Effector memory CD8-positive, alpha-beta T cell (primary cell): ENCODE data around the gene SEL1L.
"Not testable (repeated sequence)": the region's sequence is repeated elsewhere in the genome, so short reads cannot be mapped to it uniquely, and the experiment has no call there.

Source experiments
- ATAC-seq: fragments of 150-1000 bp; cut with Tn5 transposase; replicated peaks from 2 replicates; pipeline ENCODE4 v1.10.0; 2021; ENCODE audit warnings: mild to moderate bottlenecking, moderate library complexity
- DNase-seq, 3 experiments: peaks; one replicate each; pipeline ENCODE4 v3.0.0; 2021
- H3K27ac Mint-ChIP-seq, 2 donors: one replicate each; pipeline ENCODE4 v1.8.0; 2022; ENCODE audit warnings: mild to moderate bottlenecking in 2 of 2, mixed read lengths in 2 of 2, moderate library complexity in 2 of 2
- H3K27me3 Mint-ChIP-seq, 2 donors: one replicate each; pipeline ENCODE4 v1.8.0; 2022; ENCODE audit warnings: mixed read lengths in 2 of 2
- H3K36me3 Mint-ChIP-seq: one replicate; pipeline ENCODE4 v1.8.0; 2022; ENCODE audit warnings: mild to moderate bottlenecking, moderate library complexity, mixed read lengths; ENCODE audit not compliant: insufficient read depth
- H3K4me1 Mint-ChIP-seq, 2 donors: one replicate each; pipeline ENCODE4 v1.8.0; 2022; ENCODE audit warnings: low read depth in 2 of 2, mixed read lengths in 2 of 2
- H3K4me3 Mint-ChIP-seq, 2 donors: one replicate each; pipeline ENCODE4 v1.8.0; 2022; ENCODE audit warnings: mild to moderate bottlenecking in 2 of 2, mixed read lengths in 2 of 2, moderate library complexity in 2 of 2
- H3K9me3 Mint-ChIP-seq, 2 donors: one replicate each; pipeline ENCODE4 v1.8.0; 2022; ENCODE audit warnings: mixed read lengths in 2 of 2

SEL1L gene

DNA sequence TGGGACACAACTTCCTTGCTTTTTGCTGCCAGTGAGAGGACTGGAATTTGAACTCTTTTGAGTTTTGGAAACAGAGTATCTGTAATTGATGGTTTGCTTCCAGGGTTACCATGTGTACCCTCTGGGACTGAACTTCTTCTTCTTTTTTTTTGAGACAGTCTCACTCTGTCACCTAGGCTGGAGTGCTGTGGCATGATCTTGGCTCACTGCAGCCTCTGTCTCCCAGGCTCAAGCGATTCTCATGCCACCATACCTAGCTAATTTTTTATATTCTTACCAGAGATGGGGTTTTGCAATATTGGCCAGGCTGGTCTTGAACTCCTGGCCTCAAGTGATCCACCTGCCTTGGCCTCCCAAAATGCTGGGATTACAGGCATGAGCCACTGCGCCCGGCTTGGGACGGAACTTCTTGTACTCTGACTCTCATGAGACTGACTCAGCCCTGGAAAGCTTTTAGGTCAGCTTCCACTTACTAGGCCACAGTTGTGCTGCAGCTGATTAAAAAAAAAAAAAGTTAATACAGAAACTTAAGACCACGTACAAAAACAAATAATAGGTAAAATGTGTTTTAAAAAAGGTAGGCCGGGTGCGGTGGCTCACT lies 15.8 kb downstream of the SEL1L start:
- H3K27me3 Mint-ChIP-seq = no peaks in the 10 kb centered on the region
- peaks cover 12 to 30% of the 10 kb centered on the region in 2 donors for H3K4me1 Mint-ChIP-seq
- peaks cover 53% of the 10 kb centered on the region for H3K36me3 Mint-ChIP-seq
- H3K4me3 Mint-ChIP-seq = no peak overlapping the region
- no peak overlapping the region for H3K27ac Mint-ChIP-seq
- no peaks in the 10 kb centered on the region for H3K9me3 Mint-ChIP-seq
- no peak for ATAC-seq
- DNase-seq = no peak

DNA sequence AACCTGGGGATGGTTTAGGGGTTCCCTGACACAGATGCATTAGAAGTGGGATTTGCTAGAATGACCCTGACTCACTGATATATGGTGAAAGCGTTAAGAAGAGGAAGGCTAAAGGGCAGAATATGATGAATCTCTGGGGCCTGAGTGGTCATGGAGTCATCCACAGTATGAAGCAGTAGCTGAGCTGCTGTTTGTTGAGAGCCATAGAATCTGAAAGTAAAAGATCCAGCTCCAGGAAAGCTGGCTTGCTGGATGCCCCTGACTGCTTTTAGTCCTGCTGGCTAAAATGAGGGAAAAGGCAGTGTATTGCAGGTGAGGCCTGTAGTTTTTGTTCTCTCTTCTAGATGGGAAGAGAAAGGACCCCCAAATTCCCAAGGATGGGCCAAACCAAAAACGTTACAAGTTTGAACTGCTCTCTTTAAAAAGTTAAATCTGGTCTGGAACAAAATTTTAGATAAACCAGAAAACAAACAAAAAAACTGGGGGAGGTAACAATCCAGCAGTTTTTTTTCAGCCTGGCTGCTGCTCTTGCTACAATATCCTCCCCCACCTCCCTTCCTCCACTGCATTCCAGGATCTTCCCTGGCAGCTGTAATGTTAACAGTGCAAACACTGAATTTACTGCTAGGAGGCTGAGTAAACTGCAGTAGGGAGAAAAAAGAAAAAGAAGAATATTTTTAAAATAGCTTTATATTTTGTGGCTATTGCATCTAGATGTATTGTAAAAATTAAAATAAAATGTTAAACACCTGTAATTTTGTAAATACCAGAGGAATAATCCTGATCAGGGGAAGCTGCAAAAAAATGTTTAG lies 16.5 kb downstream of the SEL1L start:
- DNase-seq (no peak), ATAC-seq (no peak)
- no peak overlapping the region for H3K27ac Mint-ChIP-seq
- peaks cover 46% of the 10 kb centered on the region for H3K36me3 Mint-ChIP-seq
- no peak overlapping the region for H3K4me3 Mint-ChIP-seq
- no peaks in the 10 kb centered on the region for H3K9me3 Mint-ChIP-seq
- H3K4me1 Mint-ChIP-seq = peaks cover 15 to 30% of the 10 kb centered on the region in 2 donors
- H3K27me3 Mint-ChIP-seq = no peaks in the 10 kb centered on the region

GRCh38 chr14:81515927-81516326 lies 17.7 kb downstream of the SEL1L start:
- not testable (repeated sequence) for DNase-seq, ATAC-seq, H3K27me3 Mint-ChIP-seq, H3K4me3 Mint-ChIP-seq, H3K9me3 Mint-ChIP-seq
- Mint-ChIP-seq H3K4me1 (peaks cover 18 to 26% of the 10 kb centered on the region in 2 donors), H3K36me3 (peaks cover 35% of the 10 kb centered on the region), H3K27ac (peak overlapping the region in 1 of 2 donors; percentile 53)

DNA sequence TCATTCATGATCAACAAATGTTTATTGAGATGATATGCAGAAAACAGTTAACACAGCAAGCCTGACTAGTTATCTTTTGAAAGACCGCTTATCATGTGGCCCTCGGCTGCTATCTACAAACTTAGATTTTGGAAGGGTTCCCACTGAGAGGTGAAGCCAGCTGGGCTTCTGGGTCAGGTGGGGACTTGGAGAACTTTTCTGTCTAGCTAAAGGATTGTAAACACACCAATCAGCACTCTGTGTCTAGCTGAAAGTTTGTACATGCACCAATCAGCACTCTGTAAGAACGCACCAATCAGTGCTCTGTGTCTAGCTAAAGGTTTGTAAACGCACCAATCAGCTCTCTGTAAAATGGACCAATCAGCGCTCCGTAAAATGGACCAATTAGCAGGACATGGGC lies 20.8 kb downstream of the SEL1L start:
- not testable (repeated sequence) for ATAC-seq, H3K9me3 Mint-ChIP-seq, H3K4me3 Mint-ChIP-seq, DNase-seq, H3K27me3 Mint-ChIP-seq
- H3K4me1 Mint-ChIP-seq = peaks cover 15 to 29% of the 10 kb centered on the region in 2 donors
- peaks cover 21% of the 10 kb centered on the region for H3K36me3 Mint-ChIP-seq
- H3K27ac Mint-ChIP-seq = peak overlapping the region in 1 of 2 donors; percentile 65

DNA sequence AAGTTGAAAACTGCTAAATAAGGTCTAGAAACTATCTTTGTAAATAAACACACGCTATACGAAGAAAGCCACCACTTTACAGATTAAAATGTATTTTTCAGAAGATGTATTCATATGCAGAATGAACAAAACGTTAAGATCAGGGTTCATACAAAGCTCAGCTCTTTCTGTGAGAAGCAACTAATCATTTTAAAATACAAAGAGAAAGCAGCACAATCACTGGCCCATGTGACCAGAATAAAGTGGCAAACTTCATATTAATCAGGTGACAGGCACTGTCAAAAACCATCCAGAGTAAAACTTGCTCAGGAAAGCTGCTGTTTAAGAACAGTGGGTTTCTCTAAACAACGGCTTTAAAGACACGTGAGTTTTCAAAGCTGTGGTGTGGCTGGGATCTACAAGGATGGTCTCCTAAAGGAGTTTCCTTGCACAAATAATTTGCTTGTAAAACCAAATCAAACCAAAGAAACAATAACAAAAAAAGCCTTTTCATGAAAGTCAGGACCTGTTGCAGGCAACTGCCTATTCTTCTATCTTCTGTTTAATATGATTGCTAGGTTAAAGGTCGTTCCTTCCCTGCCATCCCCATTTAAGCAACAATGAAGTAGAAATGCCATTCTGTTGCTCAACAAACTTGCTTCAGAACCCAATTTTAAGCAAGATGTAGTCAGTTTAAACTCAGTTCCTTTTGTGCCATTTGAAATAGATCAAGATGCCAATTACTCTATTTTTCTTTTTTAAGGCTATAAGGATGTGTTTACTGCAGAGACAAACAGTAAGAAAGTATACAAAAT lies 22.3 kb downstream of the SEL1L start:
- H3K4me3 Mint-ChIP-seq = no peak overlapping the region
- H3K4me1 Mint-ChIP-seq = peaks cover 22 to 38% of the 10 kb centered on the region in 2 donors
- peaks cover 13% of the 10 kb centered on the region for H3K36me3 Mint-ChIP-seq
- ATAC-seq (no peak), DNase-seq (no peak)
- no peaks in the 10 kb centered on the region for H3K27me3 Mint-ChIP-seq
- H3K9me3 Mint-ChIP-seq = no peaks in the 10 kb centered on the region
- peak overlapping the region in 1 of 2 donors; percentile 17 for H3K27ac Mint-ChIP-seq

DNA sequence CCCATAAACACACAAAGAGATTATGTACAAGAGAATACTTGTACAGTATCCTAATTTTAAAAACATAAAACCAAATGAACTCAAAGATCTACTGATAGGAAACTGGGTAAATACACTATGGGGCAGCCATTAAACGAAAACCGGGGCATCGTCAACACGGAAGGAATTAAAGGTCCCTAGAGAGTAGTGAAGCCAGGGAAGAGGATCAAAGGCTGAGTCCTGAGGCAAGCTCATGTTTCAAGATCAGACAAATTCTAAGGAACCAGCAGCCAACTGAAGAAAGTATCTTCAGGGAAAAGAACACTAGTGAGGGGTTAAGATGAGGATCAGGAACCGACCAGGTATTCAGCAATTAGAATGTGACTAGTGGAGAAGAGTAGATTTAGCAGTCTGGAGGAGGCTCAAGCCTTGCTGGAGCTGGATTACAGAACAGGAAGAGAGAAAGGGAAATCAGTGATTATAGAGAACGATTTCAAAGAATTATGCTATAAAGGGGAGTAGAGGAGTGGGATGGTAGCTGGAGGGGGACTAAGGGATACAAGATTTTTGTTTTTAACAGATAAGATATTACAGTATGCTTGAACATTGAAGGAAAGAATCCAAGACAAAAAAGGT lies 23.7 kb downstream of the SEL1L start:
- Mint-ChIP-seq H3K4me3 (no peak overlapping the region), H3K36me3 (peaks cover 24% of the 10 kb centered on the region), H3K27ac (peak overlapping the region; percentile 21 to 63), H3K4me1 (peaks cover 20 to 39% of the 10 kb centered on the region in 2 donors), H3K27me3 (no peaks in the 10 kb centered on the region), H3K9me3 (no peaks in the 10 kb centered on the region)
- DNase-seq = no peak
- ATAC-seq = no peak

- Mint-ChIP-seq H3K4me3 (no peak overlapping the region), H3K27ac (peak overlapping the region; percentile 21 to 63), H3K9me3 (no peaks in the 10 kb centered on the region), H3K36me3 (peaks cover 29% of the 10 kb centered on the region), H3K4me1 (peaks cover 20 to 37% of the 10 kb centered on the region in 2 donors), H3K27me3 (no peaks in the 10 kb centered on the region)
- no peak for DNase-seq
- ATAC-seq = no peak
These were observed 24.3 kb downstream of the SEL1L start for GRCh38 chr14:81509321-81509720.

DNA sequence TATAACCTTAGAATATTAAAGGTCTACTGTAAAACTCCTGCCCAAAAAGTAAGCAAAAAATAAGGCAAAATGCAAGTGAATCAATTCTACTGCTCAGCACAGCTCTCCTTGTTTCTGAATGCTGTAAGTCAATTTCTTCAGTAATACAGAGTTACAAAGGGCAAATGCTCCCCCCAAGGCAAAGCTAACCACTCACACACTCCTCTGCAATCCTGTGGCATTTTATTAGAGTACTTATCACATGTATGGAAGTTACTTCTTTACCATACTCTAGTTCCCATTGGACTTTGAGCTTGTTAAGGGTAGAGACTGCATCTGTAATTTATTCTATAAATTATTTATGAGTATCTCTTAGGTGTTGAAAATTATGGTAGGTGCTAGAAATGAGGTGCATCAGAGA lies 27.2 kb downstream of the SEL1L start:
- Mint-ChIP-seq H3K4me3 (no peak overlapping the region), H3K27me3 (no peaks in the 10 kb centered on the region), H3K9me3 (no peaks in the 10 kb centered on the region), H3K4me1 (peaks cover 13 to 33% of the 10 kb centered on the region in 2 donors), H3K27ac (peak overlapping the region in 1 of 2 donors; percentile 2), H3K36me3 (peaks cover 43% of the 10 kb centered on the region)
- ATAC-seq = no peak
- DNase-seq = no peak

GRCh38 chr14:81504864-81505263 lies 28.8 kb downstream of the SEL1L start:
- Mint-ChIP-seq H3K27me3 (no peaks in the 10 kb centered on the region), H3K4me3 (no peak overlapping the region), H3K9me3 (no peaks in the 10 kb centered on the region), H3K27ac (no peak overlapping the region), H3K4me1 (peaks cover 11 to 29% of the 10 kb centered on the region in 2 donors), H3K36me3 (peaks cover 60% of the 10 kb centered on the region)
- ATAC-seq (no peak), DNase-seq (no peak)

DNA sequence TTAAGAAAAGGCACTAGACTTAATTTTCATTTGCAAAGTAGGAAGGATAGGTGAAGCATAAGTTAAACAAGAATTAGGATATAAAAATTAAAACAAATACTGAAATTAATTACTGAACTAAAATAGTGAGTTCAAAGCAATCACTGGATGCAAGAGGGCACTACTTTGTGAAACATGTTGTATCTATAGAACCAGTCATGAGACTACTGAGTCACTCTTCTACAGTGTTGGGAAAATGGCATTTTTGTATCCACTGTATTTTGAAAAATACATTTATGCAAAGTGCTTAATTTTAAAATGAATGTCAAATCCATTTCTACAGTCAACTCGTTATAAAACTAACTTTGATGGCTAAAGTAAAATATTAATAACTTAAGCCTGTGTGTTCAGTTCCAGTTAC lies 47.9 kb downstream of the SEL1L start:
- peaks cover 79% of the 10 kb centered on the region for H3K36me3 Mint-ChIP-seq

GRCh38 chr14:81485372-81485771 lies 48.3 kb downstream of the SEL1L start:
- Mint-ChIP-seq H3K4me1 (peaks cover 10 to 33% of the 10 kb centered on the region in 2 donors), H3K27ac (peak overlapping the region; percentile 95 to 96), H3K9me3 (no peaks in the 10 kb centered on the region), H3K4me3 (peak overlapping the region; percentile 65 to 76), H3K36me3 (peaks cover 75% of the 10 kb centered on the region), H3K27me3 (no peaks in the 10 kb centered on the region)
- DNase-seq (peak; percentile 18 to 27 (median 23)), ATAC-seq (peak; percentile 81)

More for the DNA sequence above, 47.9 kb downstream of the SEL1L start:
- H3K9me3 Mint-ChIP-seq = no peaks in the 10 kb centered on the region
- DNase-seq = no peak
- H3K4me1 Mint-ChIP-seq = peaks cover 9 to 30% of the 10 kb centered on the region in 2 donors
- H3K27me3 Mint-ChIP-seq = no peaks in the 10 kb centered on the region
- ATAC-seq = no peak
- H3K27ac Mint-ChIP-seq = peak overlapping the region; percentile 95 to 96
- peak overlapping the region; percentile 65 to 76 for H3K4me3 Mint-ChIP-seq

GRCh38 chr14:81484120-81484519 lies 49.5 kb downstream of the SEL1L start:
- Mint-ChIP-seq H3K36me3 (peaks cover 74% of the 10 kb centered on the region), H3K9me3 (no peaks in the 10 kb centered on the region), H3K27me3 (no peaks in the 10 kb centered on the region), H3K4me1 (peaks cover 11 to 33% of the 10 kb centered on the region in 2 donors), H3K4me3 (no peak overlapping the region), H3K27ac (peak overlapping the region in 1 of 2 donors; percentile 96)
- no peak for ATAC-seq
- DNase-seq = no peak

DNA sequence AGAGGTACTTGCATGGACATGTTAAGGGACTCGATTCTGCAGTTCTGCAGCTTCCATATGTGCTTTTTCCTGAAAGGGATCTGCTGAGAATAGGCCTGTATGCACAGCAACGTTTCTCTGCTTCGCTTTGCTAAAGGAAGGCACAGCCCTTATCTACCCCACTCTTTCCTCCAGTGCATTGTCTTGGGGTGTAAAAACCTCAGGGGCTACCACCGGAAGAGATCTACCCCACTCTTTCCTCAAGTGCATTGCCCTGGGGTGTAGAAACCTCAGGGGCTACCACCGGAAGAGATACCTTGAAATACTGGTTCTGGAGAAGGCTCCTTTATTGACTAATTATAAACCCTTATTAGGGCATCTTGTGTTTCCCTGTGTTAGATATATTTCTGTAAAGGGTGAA lies 52.9 kb downstream of the SEL1L start:
- DNase-seq (peak; percentile 4 to 32 (median 9)), ATAC-seq (peak; percentile 91)
- Mint-ChIP-seq H3K27me3 (no peaks in the 10 kb centered on the region), H3K4me1 (peaks cover 11 to 21% of the 10 kb centered on the region in 2 donors), H3K4me3 (peak overlapping the region; percentile 17 to 58), H3K27ac (peak overlapping the region; percentile 60 to 72), H3K9me3 (no peaks in the 10 kb centered on the region), H3K36me3 (peaks cover 76% of the 10 kb centered on the region)
